CD14-positive monocyte (primary cell): Measurements from ENCODE around the gene PTOV1. TPM values are rescaled to one million over a fixed set of nuclear protein-coding genes. Genes with fewer than 3 reads are reported as not detected.

Experiments used
- DNase-seq, 3 donors: peaks; one replicate each; pipeline ENCODE4 v3.0.0-alpha.2; 2011 to 2022
- H2AFZ ChIP-seq: 2 replicates; pipeline ENCODE4 v1.6.0; 2012; ENCODE audit warnings: mild to moderate bottlenecking, low read depth, low read length, inconsistent platforms; ENCODE audit not compliant: insufficient read depth, poor library complexity, severe bottlenecking
- H3K27ac ChIP-seq, 2 donors: 1 replicate in 1 of 2; 2 replicates in 1 of 2; pipeline ENCODE4 v1.5.1; 2012 to 2013; ENCODE audit warnings: low read length in 2 of 2, control low read depth in 1 of 2, inconsistent platforms in 1 of 2, low read depth in 1 of 2, mild to moderate bottlenecking in 1 of 2
- H3K27me3 ChIP-seq, 2 donors: one replicate each; pipeline versions ENCODE4 v1.6.0 to v1.6.1; 2011 to 2013; ENCODE audit warnings: low read length in 2 of 2; ENCODE audit not compliant: control insufficient read depth in 2 of 2, insufficient read depth in 2 of 2
- H3K36me3 ChIP-seq, 2 donors: replicated peaks in 1 of 2; 1 replicate in 1 of 2; 2 replicates in 1 of 2; pipeline versions ENCODE4 v1.5.1 to v1.6.1; 2012 to 2013; ENCODE audit warnings: low read length in 2 of 2, control low read depth in 1 of 2, inconsistent platforms in 1 of 2, mild to moderate bottlenecking in 1 of 2; ENCODE audit not compliant: insufficient read depth in 2 of 2, control insufficient read depth in 1 of 2
- H3K4me1 ChIP-seq, 2 donors: 1 replicate in 1 of 2; 2 replicates in 1 of 2; pipeline versions ENCODE4 v1.5.1 to v1.6.1; 2012 to 2013; ENCODE audit warnings: low read length in 2 of 2, control low read depth in 1 of 2, inconsistent platforms in 1 of 2, mild to moderate bottlenecking in 1 of 2, moderate library complexity in 1 of 2; ENCODE audit not compliant: insufficient read depth in 2 of 2, control insufficient read depth in 1 of 2
- H3K4me2 ChIP-seq: replicated peaks from 2 replicates; pipeline ENCODE3; 2012; ENCODE audit warnings: low read length, moderate library complexity, mild to moderate bottlenecking; ENCODE audit not compliant: poor library complexity, severe bottlenecking; ENCODE audit errors: extremely low read depth
- H3K4me3 ChIP-seq, 3 experiments: fragments of 200-600 bp in 1 of 3; sonication (generic) in 1 of 3; replicated peaks in 1 of 3; 1 replicate in 2 of 3; 2 replicates in 1 of 3; pipeline ENCODE4 v1.5.1; 2011 to 2013; ENCODE audit warnings: low read length in 3 of 3, mild to moderate bottlenecking in 3 of 3, control low read depth in 2 of 3, low read depth in 2 of 3, inconsistent platforms in 1 of 3, moderate library complexity in 1 of 3
- H3K79me2 ChIP-seq: 2 replicates; pipeline ENCODE4 v1.6.0; 2012; ENCODE audit warnings: mild to moderate bottlenecking, control low read depth, inconsistent platforms, low read length, moderate library complexity; ENCODE audit not compliant: insufficient read depth
- H3K9ac ChIP-seq: 2 replicates; pipeline ENCODE4 v1.6.0; 2017; ENCODE audit warnings: low read length, mild to moderate bottlenecking; ENCODE audit not compliant: insufficient read depth, poor library complexity, severe bottlenecking
- H3K9me3 ChIP-seq, 2 donors: replicated peaks in 1 of 2; 1 replicate in 1 of 2; 2 replicates in 1 of 2; pipeline versions ENCODE4 v1.5.1 to v1.6.1; 2012 to 2013; ENCODE audit warnings: low read length in 2 of 2, control low read depth in 1 of 2; ENCODE audit not compliant: control insufficient read depth in 1 of 2, insufficient read depth in 1 of 2
- H4K20me1 ChIP-seq: 2 replicates; pipeline ENCODE4 v1.6.0; 2012; ENCODE audit warnings: mild to moderate bottlenecking, low read length, control low read depth, moderate library complexity; ENCODE audit not compliant: insufficient read depth
- H3K27ac Mint-ChIP-seq, 7 donors: one replicate each; pipeline ENCODE4 v1.8.0; 2020; ENCODE audit warnings: mild to moderate bottlenecking in 7 of 7, mixed read lengths in 7 of 7, moderate library complexity in 6 of 7, inconsistent platforms in 2 of 7
- H3K27me3 Mint-ChIP-seq, 3 donors: one replicate each; pipeline ENCODE4 v1.8.0; 2021 to 2022; ENCODE audit warnings: low read depth in 3 of 3, mild to moderate bottlenecking in 3 of 3, mixed read lengths in 3 of 3, moderate library complexity in 3 of 3, inconsistent platforms in 1 of 3
- H3K36me3 Mint-ChIP-seq, 2 donors: one replicate each; pipeline ENCODE4 v1.8.0; 2020; ENCODE audit warnings: mixed read lengths in 2 of 2, inconsistent platforms in 1 of 2, mild to moderate bottlenecking in 1 of 2
- H3K4me1 Mint-ChIP-seq: one replicate; pipeline ENCODE4 v1.8.0; 2020; ENCODE audit warnings: mild to moderate bottlenecking, mixed read lengths
- H3K4me3 Mint-ChIP-seq, 2 donors: one replicate each; pipeline ENCODE4 v1.8.0; 2020; ENCODE audit warnings: mild to moderate bottlenecking in 2 of 2, mixed read lengths in 2 of 2, moderate library complexity in 1 of 2
- H3K9me3 Mint-ChIP-seq, 7 donors: one replicate each; pipeline ENCODE4 v1.8.0; 2020 to 2022; ENCODE audit warnings: mixed read lengths in 7 of 7, mild to moderate bottlenecking in 6 of 7, moderate library complexity in 6 of 7, inconsistent platforms in 2 of 7
- WGBS: methylation state at CpG from one replicate; pipeline ENCODE4 v1.1.5; 2013; ENCODE audit warnings: missing lambda C conversion rate; ENCODE audit not compliant: insufficient coverage; 5-methylcytosine and 5-hydroxymethylcytosine counted together
- intact Hi-C, 2 donors: fragments of 100-400 bp; cut with micrococcal nuclease; formaldehyde crosslinking; loops; one replicate each; pipeline versions ENCODE4 v1.15.0 to v1.15.1; 2023
- polyA plus RNA-seq, 3 donors: library from polyadenylated mRNA; depleted of rRNA in 1 of 3; unstranded in 2 of 3; stranded (reverse) in 1 of 3; fragments of 300-500 nt in 2 of 3; fragments of >200 nt in 1 of 3; fragmentation: Illumina TruSeq in 2 of 3; gene quantifications; 1 replicate in 2 of 3; 2 replicates in 1 of 3; pipeline ENCODE4 v1.2.3, GENCODE V29; 2012 to 2021
- TF ChIP-seq, protein P1 (sequence below): fragments of 200-600 bp; IDR thresholded peaks from one replicate; pipeline ENCODE4 v1.8.0; 2022; ENCODE audit warnings: antibody characterized with exemption, mild to moderate bottlenecking

The PTOV1 gene
- polyA plus RNA-seq, 3 donors, result 18.3 to 67.9 (median 31.2) TPM

DNA sequence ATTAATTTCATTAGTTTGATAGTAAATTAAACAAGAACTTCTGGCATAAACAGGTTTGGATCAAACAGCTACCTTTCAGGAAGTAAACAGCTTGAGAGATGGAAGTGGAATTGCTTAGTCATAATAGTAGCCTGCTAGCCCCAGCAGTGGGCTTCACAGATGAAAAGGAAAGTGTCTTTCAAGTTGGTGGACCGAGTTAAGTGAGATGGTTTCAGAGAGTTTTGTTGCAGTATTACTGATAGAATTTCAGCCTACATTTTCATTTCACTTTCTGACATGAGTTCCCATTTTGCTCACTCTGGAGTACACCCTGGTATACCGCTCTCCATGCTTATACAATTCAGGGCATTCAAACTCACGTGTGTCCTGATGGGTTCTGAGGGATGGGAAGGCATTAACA is 2.0 kb upstream of the PTOV1 start:
- DNase-seq, result peak in 1 of 3 donors; percentile 31
- Mint-ChIP-seq H3K4me3 (peak overlapping the region in 1 of 2 donors; percentile 28), H3K36me3 (peaks cover 8 to 9% of the 10 kb centered on the region in 2 donors), H3K4me1 (peaks cover 55% of the 10 kb centered on the region), H3K27me3 (peaks cover 13 to 17% (median 14%) of the 10 kb centered on the region in 3 donors), H3K9me3 (peaks cover 4 to 11% (median 8%) of the 10 kb centered on the region in 7 donors), H3K27ac (peak overlapping the region; percentile 64 to 90 (median 81))
- H3K27me3 ChIP-seq, result peaks cover 7 to 12% of the 10 kb centered on the region in 2 donors
- H3K36me3 ChIP-seq, result no peaks in the 10 kb centered on the region
- H3K79me2 ChIP-seq, result peaks cover 20% of the 10 kb centered on the region
- intact Hi-C loops, result no loop called here
- H2AFZ ChIP-seq, result no peak overlapping the region
- no CpG with 5 or more reads among the region's 3 CpGs for WGBS
- peaks cover 21% of the 10 kb centered on the region for H4K20me1 ChIP-seq
- no peak overlapping the region for H3K4me2 ChIP-seq
- TF ChIP-seq, protein P1, sequence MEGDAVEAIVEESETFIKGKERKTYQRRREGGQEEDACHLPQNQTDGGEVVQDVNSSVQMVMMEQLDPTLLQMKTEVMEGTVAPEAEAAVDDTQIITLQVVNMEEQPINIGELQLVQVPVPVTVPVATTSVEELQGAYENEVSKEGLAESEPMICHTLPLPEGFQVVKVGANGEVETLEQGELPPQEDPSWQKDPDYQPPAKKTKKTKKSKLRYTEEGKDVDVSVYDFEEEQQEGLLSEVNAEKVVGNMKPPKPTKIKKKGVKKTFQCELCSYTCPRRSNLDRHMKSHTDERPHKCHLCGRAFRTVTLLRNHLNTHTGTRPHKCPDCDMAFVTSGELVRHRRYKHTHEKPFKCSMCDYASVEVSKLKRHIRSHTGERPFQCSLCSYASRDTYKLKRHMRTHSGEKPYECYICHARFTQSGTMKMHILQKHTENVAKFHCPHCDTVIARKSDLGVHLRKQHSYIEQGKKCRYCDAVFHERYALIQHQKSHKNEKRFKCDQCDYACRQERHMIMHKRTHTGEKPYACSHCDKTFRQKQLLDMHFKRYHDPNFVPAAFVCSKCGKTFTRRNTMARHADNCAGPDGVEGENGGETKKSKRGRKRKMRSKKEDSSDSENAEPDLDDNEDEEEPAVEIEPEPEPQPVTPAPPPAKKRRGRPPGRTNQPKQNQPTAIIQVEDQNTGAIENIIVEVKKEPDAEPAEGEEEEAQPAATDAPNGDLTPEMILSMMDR, result no peak
- H3K4me3 ChIP-seq, result peak overlapping the region in 1 of 3 experiments; percentile 46
- peaks cover 47 to 55% of the 10 kb centered on the region in 2 donors for H3K4me1 ChIP-seq
- H3K27ac ChIP-seq, result peak overlapping the region in 1 of 2 donors; percentile 49
- H3K9ac ChIP-seq, result no peak overlapping the region
- peaks cover 4% of the 10 kb centered on the region in 2 donors for H3K9me3 ChIP-seq

DNA sequence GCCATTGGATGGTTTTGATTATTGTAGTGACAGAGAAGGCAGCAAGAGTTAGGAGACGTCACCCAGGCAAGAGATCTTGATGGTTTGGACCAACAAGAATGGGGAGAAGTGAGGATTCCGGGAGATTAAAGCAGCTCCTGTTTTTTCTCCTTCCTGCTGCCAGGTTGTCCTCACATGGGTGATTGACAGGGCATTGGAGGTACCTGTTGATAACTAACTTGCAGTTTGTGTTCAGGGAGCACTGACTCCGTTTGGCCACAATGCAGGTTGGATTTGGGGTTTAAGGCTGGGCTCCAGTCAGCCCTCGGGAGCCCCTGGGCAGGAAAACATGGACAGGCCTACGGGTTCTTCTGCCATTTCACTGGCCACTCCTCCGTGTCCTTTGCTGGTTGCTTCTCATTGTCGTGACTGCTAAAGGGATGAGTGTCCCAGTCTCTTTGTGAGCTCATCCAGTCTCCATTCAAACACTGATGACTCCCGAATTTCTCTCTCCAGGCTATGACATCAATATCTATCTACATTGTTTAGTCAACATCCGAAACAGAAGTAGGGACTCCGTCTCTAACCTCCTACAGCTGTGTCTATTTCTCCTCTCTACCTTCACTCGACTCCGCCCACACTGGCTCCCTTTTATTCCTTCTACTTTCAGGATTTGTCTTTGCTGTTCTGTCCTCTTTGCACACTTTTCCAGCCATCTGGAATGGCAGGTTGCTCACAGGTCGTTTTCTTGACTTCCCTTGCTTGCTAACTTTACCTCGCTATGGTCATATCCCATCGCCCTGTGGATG is 1.3 kb upstream of the PTOV1 start:
- H3K4me3 ChIP-seq, result peak overlapping the region in 1 of 3 experiments; percentile 99
- Mint-ChIP-seq H3K9me3 (peaks cover 4 to 11% (median 8%) of the 10 kb centered on the region in 7 donors), H3K36me3 (peaks cover 8 to 9% of the 10 kb centered on the region in 2 donors), H3K27ac (peak overlapping the region in 6 of 7 donors; percentile 81 to 99 (median 92)), H3K4me1 (peaks cover 49% of the 10 kb centered on the region), H3K27me3 (peaks cover 14 to 17% (median 14%) of the 10 kb centered on the region in 3 donors), H3K4me3 (peak overlapping the region; percentile 88 to 92)
- H3K9me3 ChIP-seq, result peaks cover 4% of the 10 kb centered on the region in 2 donors
- H3K4me1 ChIP-seq, result peaks cover 40 to 49% of the 10 kb centered on the region in 2 donors
- no peak for DNase-seq
- WGBS, result 94% methylated on average over 15 of the region's 15 CpGs
- H2AFZ ChIP-seq, result peak overlapping the region; percentile 92
- H3K79me2 ChIP-seq, result peaks cover 20% of the 10 kb centered on the region
- no peaks in the 10 kb centered on the region for H3K36me3 ChIP-seq
- peak overlapping the region; percentile 96 for H3K4me2 ChIP-seq
- TF ChIP-seq, protein P1, result no peak
- intact Hi-C loops, result loop anchor here (2.0 to 5.0 kb wide), 3 partner anchors 17 to 32 kb away; partner anchors contain the start of genes MED25 (in 2 of the 2) and PNKP (in 1 of the 2)
- H3K27ac ChIP-seq, result peak overlapping the region in 1 of 2 donors; percentile 97
- peaks cover 28% of the 10 kb centered on the region for H4K20me1 ChIP-seq
- H3K27me3 ChIP-seq, result peaks cover 7 to 12% of the 10 kb centered on the region in 2 donors
- H3K9ac ChIP-seq, result no peak overlapping the region
